OCI-M2 (cell line): ENCODE measurements around the gene APLN.

ENCODE experiments used
- DNase-seq: peaks from one replicate; lab custom pipeline; 2025; ENCODE audit not compliant: unreplicated experiment; lab: John Stamatoyannopoulos, UW

Gene APLN

GRCh38 chrX:129599499-129599898, 55.3 kb downstream of the APLN start:
- no peak for DNase-seq

GRCh38 chrX:129597905-129598304, 56.9 kb downstream of the APLN start:
- no peak for DNase-seq

- DNase-seq, result no peak
Observed at GRCh38 chrX:129596077-129596476, 58.7 kb downstream of the APLN start.
